ENCODE data around the gene LDHD.

DNA sequence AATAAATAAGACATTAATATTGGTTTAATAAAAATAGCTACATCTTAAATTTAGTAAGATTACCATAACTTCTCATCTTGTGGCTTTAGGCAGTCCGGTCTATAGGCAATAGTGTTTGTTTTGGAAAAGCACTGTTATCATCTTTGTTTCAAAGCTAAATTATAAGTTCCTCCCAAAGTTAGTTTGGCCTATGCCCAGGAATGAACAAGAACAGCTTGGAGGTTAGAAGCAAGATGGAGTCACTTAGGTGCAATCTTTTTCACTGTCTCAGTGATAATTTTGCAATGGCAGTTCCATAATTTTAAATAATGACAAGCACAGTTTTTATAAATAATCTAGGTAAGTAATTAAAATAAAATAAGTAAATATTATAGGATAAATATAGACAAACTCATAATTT is 6.0 kb upstream of the LDHD start:
- TF ChIP-seq, protein P1, sequence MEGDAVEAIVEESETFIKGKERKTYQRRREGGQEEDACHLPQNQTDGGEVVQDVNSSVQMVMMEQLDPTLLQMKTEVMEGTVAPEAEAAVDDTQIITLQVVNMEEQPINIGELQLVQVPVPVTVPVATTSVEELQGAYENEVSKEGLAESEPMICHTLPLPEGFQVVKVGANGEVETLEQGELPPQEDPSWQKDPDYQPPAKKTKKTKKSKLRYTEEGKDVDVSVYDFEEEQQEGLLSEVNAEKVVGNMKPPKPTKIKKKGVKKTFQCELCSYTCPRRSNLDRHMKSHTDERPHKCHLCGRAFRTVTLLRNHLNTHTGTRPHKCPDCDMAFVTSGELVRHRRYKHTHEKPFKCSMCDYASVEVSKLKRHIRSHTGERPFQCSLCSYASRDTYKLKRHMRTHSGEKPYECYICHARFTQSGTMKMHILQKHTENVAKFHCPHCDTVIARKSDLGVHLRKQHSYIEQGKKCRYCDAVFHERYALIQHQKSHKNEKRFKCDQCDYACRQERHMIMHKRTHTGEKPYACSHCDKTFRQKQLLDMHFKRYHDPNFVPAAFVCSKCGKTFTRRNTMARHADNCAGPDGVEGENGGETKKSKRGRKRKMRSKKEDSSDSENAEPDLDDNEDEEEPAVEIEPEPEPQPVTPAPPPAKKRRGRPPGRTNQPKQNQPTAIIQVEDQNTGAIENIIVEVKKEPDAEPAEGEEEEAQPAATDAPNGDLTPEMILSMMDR (IDR thresholded peaks at IDR 0.05; ENCODE audit: borderline replicate concordance, extremely low read depth, low read length, poor library complexity, severe bottlenecking): no peak
- TF ChIP-seq EZH2 (IDR thresholded peaks at IDR 0.05; ENCODE audit: borderline replicate concordance, low read depth, low read length, severe bottlenecking): no peak
